Measurements from ENCODE around the gene C19orf53. TPM values are rescaled to one million over a fixed set of nuclear protein-coding genes. Genes with fewer than 3 reads are reported as not detected.

Gene C19orf53
- total and polyA plus RNA-seq, 9 of the 15 experiments (the other 6 are each of a cell fraction or from before 2014, with no cell fraction given): 98.5 to 441 (median 164) TPM

GRCh38 chr19:13812544-13812943, 38.3 kb downstream of the C19orf53 start (continued):
- TF ChIP-seq RREB1 (CRISPR knock-in tag; IDR thresholded peaks at IDR 0.05): no peak
- TF ChIP-seq SMAD1 (IDR thresholded peaks at IDR 0.05; ENCODE audit: low read depth, low read length, partially characterized antibody): no peak
- 0 out of 2 replicates have a peak, but pooled peaks have one; percentile 26 for TF ChIP-seq DPF2 (IDR thresholded peaks at IDR 0.05)
- TF ChIP-seq ATF3 (IDR thresholded peaks at IDR 0.05): peak; percentile 60
- TF ChIP-seq ATF3 (CRISPR knock-in tag; conservative IDR thresholded peaks at IDR 0.05): no peak
- TF ChIP-seq ELF2 (CRISPR knock-in tag; IDR thresholded peaks at IDR 0.05): no peak
- TF ChIP-seq ZNF263 (CRISPR knock-in tag; IDR thresholded peaks at IDR 0.05; ENCODE audit: borderline replicate concordance): no peak
- no peak for TF ChIP-seq CHD2 (IDR thresholded peaks at IDR 0.05; ENCODE audit: low read depth, low read length)
- TF ChIP-seq SP2 (IDR thresholded peaks at IDR 0.05; ENCODE audit: extremely low read depth, low read depth, low read length, poor library complexity, severe bottlenecking): no peak
- no peak for TF ChIP-seq GTF2E2 (tag; IDR thresholded peaks at IDR 0.05)
- peak; percentile 58; the same call in 1 of the 2 replicates for TF ChIP-seq JUND (IDR thresholded peaks at IDR 0.05; ENCODE audit: borderline replicate concordance, low read depth, low read length)
- no peak; the same call in 2 of the 3 replicates for TF ChIP-seq JUND (tag; IDR thresholded peaks at IDR 0.05; ENCODE audit: borderline replicate concordance, low read depth, low read length)

Measured in K562 (cell line).